Neuronal stem cell (in vitro differentiated cells): Measurements from ENCODE around the gene CHN2. TPM values are rescaled to one million over a fixed set of nuclear protein-coding genes. Genes with fewer than 3 reads are reported as not detected.
A peak's percentile ranks its signal among the peaks of the same experiment; 100 is the strongest.

Experiments used
- DNase-seq: peaks from one replicate; pipeline ENCODE4 v3.0.0-alpha.2; 2013; ENCODE audit warnings: low spot score
- H2AFZ ChIP-seq: one replicate; pipeline ENCODE4 v1.6.1; 2013; ENCODE audit warnings: mild to moderate bottlenecking, low read length, inconsistent platforms
- H2AK5ac ChIP-seq: 2 replicates; pipeline ENCODE4 v1.6.1; 2013; ENCODE audit warnings: low read depth, mild to moderate bottlenecking, inconsistent platforms, low read length, moderate library complexity, mixed read lengths
- H2BK120ac ChIP-seq: 2 replicates; pipeline ENCODE4 v1.6.1; 2013; ENCODE audit warnings: low read depth, mild to moderate bottlenecking, inconsistent platforms, low read length, moderate library complexity, mixed read lengths
- H2BK12ac ChIP-seq: one replicate; pipeline ENCODE4 v1.6.1; 2013; ENCODE audit warnings: low read length, inconsistent platforms
- H2BK15ac ChIP-seq: 2 replicates; pipeline ENCODE4 v1.6.1; 2013; ENCODE audit warnings: mild to moderate bottlenecking, low read length, inconsistent platforms, mixed read lengths
- H2BK5ac ChIP-seq: one replicate; pipeline ENCODE4 v1.6.1; 2013; ENCODE audit warnings: inconsistent platforms, mild to moderate bottlenecking, low read length, moderate library complexity
- H3K14ac ChIP-seq: one replicate; pipeline ENCODE4 v1.6.1; 2013; ENCODE audit warnings: low read length, inconsistent platforms
- H3K18ac ChIP-seq: 2 replicates; pipeline ENCODE4 v1.6.1; 2013; ENCODE audit warnings: low read length, inconsistent platforms
- H3K23ac ChIP-seq: 2 replicates; pipeline ENCODE4 v1.6.1; 2013; ENCODE audit warnings: low read depth, mild to moderate bottlenecking, mixed read lengths, low read length, inconsistent platforms; ENCODE audit not compliant: poor library complexity
- H3K27ac ChIP-seq: replicated peaks from 3 replicates; pipeline ENCODE4 v1.5.1; 2013; ENCODE audit warnings: low read length, inconsistent platforms
- H3K27me3 ChIP-seq, 3 experiments: 2 replicates each; pipeline ENCODE4 v1.6.1; 2013; ENCODE audit warnings: low read length in 3 of 3, mild to moderate bottlenecking in 2 of 3, inconsistent platforms in 1 of 3, low read depth in 1 of 3, mixed read lengths in 1 of 3, moderate library complexity in 1 of 3; ENCODE audit not compliant: control insufficient read depth in 3 of 3, insufficient read depth in 3 of 3
- H3K36me3 ChIP-seq, 2 donors: replicated peaks in 1 of 2; 2 replicates each; pipeline ENCODE4 v1.6.1; 2013; ENCODE audit warnings: low read length in 2 of 2; ENCODE audit not compliant: control insufficient read depth in 2 of 2, insufficient read depth in 2 of 2
- H3K4ac ChIP-seq: 2 replicates; pipeline ENCODE4 v1.6.1; 2013; ENCODE audit warnings: inconsistent platforms, mild to moderate bottlenecking, low read length, moderate library complexity
- H3K4me1 ChIP-seq, 2 donors: 1 replicate in 1 of 2; 2 replicates in 1 of 2; pipeline ENCODE4 v1.6.1; 2013; ENCODE audit warnings: low read length in 2 of 2, low read depth in 1 of 2; ENCODE audit not compliant: control insufficient read depth in 2 of 2, insufficient read depth in 1 of 2
- H3K4me2 ChIP-seq: one replicate; pipeline ENCODE4 v1.6.1; 2013; ENCODE audit warnings: mild to moderate bottlenecking, low read length, inconsistent platforms; ENCODE audit not compliant: insufficient read depth, poor library complexity, severe bottlenecking
- H3K4me3 ChIP-seq, 2 donors: 2 replicates each; pipeline ENCODE4 v1.5.1; 2013; ENCODE audit warnings: low read length in 2 of 2, mild to moderate bottlenecking in 2 of 2, inconsistent platforms in 1 of 2, moderate library complexity in 1 of 2
- H3K79me1 ChIP-seq: one replicate; pipeline ENCODE4 v1.6.1; 2013; ENCODE audit warnings: low read depth, mild to moderate bottlenecking, inconsistent platforms, low read length, moderate library complexity
- H3K9ac ChIP-seq: one replicate; pipeline ENCODE4 v1.6.1; 2013; ENCODE audit warnings: mild to moderate bottlenecking, low read depth, low read length, inconsistent platforms; ENCODE audit not compliant: poor library complexity
- H3K9me3 ChIP-seq, 2 donors: replicated peaks in 1 of 2; 2 replicates each; pipeline versions ENCODE3 to v1.6.1; 2013; ENCODE audit warnings: low read length in 2 of 2, mild to moderate bottlenecking in 2 of 2, inconsistent platforms in 1 of 2, low read depth in 1 of 2, mixed read lengths in 1 of 2, moderate library complexity in 1 of 2; ENCODE audit not compliant: control insufficient read depth in 2 of 2, insufficient read depth in 1 of 2
- H4K8ac ChIP-seq: one replicate; pipeline ENCODE4 v1.6.1; 2013; ENCODE audit warnings: low read depth, mild to moderate bottlenecking, inconsistent platforms, low read length, moderate library complexity
- H4K91ac ChIP-seq: one replicate; pipeline ENCODE4 v1.6.1; 2013; ENCODE audit warnings: low read length, low read depth, mild to moderate bottlenecking, inconsistent platforms; ENCODE audit not compliant: poor library complexity
- WGBS, 2 donors: extraction: QIAGEN DNeasy Blood & Tissue Kit; methylation state at CpG; one replicate each; pipeline ENCODE4 v1.1.7; 2013; ENCODE audit warnings: missing lambda C conversion rate in 2 of 2, mixed read lengths in 1 of 2; ENCODE audit not compliant: insufficient read length in 2 of 2, insufficient replicate concordance in 1 of 2; ENCODE audit errors: extremely low coverage in 2 of 2; 5-methylcytosine and 5-hydroxymethylcytosine counted together
- polyA plus RNA-seq, 2 experiments: library from polyadenylated mRNA; stranded (reverse); fragments of 200-250 nt; gene quantifications; one replicate each; pipeline ENCODE4 v1.2.3, GENCODE V29; 2013

Gene CHN2
- polyA plus RNA-seq (2013, experiment 1 of 2), result 4.2 TPM
- 4.8 TPM for polyA plus RNA-seq (2013, experiment 2 of 2)

DNA sequence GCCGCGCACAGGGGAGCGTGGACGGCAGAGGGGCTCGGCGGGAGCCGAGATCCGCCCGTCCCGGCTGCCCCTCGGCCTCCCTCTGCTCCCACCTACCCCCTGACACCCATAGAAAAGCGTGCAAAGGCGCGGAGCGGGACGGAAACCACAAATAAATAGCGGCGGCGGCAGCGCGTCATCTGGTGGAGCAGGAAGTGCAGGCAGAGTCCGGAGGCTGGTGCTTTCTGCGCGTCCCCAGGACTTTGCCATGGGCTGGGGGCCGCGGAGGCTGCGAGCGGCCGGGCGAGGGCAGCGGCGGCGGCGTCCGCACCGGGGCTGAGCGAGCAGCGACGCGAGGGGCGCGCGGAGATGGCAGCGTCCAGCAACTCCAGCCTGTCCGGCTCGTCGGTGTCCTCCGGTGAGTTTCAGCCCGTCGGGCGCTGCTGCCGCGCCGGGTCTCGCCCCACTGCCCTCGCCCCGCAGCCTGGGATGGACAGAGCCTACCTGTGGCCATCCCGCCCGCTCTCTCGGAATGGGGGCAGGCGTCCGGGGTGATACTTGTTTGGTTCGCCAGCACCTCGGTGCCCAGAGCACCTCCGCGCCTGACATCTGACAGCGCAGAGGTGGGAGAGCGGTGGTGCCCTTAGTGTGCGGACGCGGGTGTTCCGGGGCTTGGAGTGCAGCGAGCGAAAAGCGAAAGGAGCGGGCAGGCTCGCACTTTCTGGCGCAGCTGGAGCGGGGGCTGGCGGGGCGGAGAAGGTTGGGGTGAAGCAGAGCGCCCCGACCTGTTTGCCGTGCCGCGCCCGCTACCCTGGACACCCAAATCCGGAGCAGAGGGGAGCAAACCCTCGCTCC lies at the start of gene CHN2:
CHN2 (plus strand) TSS at position 182 of the 834 bp plus-strand sequence.
- no peak within 1 kb of the TSS for H3K27ac ChIP-seq
- H3K4me3 ChIP-seq, result peak within 1 kb of the TSS; percentile 53 to 84
- H2AK5ac ChIP-seq, result no peak within 1 kb of the TSS
- H3K18ac ChIP-seq, result peak within 1 kb of the TSS; percentile 91
- H3K4me2 ChIP-seq, result peak within 1 kb of the TSS; percentile 99
- WGBS, 2 donors, result no CpG with 5 or more reads among the region's 89 CpGs
- H3K4ac ChIP-seq, result no peak within 1 kb of the TSS
- H4K91ac ChIP-seq, result no peak within 1 kb of the TSS
- peak within 1 kb of the TSS; percentile 31 for H3K14ac ChIP-seq
- H3K9me3 ChIP-seq, result no peaks in the 10 kb centered on the region
- DNase-seq, result peak; percentile 62
- peak within 1 kb of the TSS; percentile 27 for H2BK15ac ChIP-seq
- H3K4me1 ChIP-seq, result peaks cover 0 to 6% of the 10 kb centered on the region in 2 donors
- no peak within 1 kb of the TSS for H2BK12ac ChIP-seq
- H3K9ac ChIP-seq, result peak within 1 kb of the TSS; percentile 93
- H4K8ac ChIP-seq, result no peak within 1 kb of the TSS
- peak within 1 kb of the TSS; percentile 58 for H3K23ac ChIP-seq
- peak within 1 kb of the TSS; percentile 98 for H2AFZ ChIP-seq
- peak within 1 kb of the TSS; percentile 40 for H2BK120ac ChIP-seq
- no peak within 1 kb of the TSS for H2BK5ac ChIP-seq
- H3K36me3 ChIP-seq, result no peaks in the 10 kb centered on the region
- H3K27me3 ChIP-seq, result peaks cover 0 to 82% (median 27%) of the 10 kb centered on the region in 3 experiments
- no peaks in the 10 kb centered on the region for H3K79me1 ChIP-seq

DNA sequence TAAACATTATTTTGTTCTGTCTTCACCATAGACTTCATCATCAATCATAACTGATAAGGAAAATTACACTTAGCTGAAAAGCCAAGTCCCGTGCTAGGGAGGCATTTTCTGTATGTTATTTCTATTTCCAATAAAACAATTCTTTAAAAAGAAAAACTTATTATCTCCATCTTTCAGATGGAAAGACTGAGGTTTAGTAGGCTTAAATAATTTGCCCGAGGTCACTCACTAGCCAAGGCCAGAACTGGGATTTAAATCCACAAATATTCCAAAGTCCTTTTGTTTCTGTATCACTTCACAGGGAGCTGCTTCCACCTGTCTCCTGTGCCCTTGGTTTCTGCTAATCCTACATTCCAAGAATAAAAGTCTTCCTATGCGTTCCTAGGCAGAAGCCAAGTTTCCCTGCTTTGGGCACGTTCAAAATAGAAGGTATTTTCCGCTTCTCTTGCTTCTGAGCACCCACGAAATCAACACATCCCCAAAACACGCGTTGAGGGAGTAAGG lies 49.0 kb upstream of the CHN2 start:
- peaks cover 5 to 10% of the 10 kb centered on the region in 2 donors for H3K4me1 ChIP-seq
- H3K27ac ChIP-seq, result no peak overlapping the region
- H2BK15ac ChIP-seq, result peak overlapping the region; percentile 90
- H3K79me1 ChIP-seq, result no peaks in the 10 kb centered on the region
- DNase-seq, result no peak
- H3K4me3 ChIP-seq, result peak overlapping the region; percentile 53 to 90
- H3K9me3 ChIP-seq, result no peaks in the 10 kb centered on the region
- H3K23ac ChIP-seq, result peak overlapping the region; percentile 75
- H4K8ac ChIP-seq, result no peak overlapping the region
- peak overlapping the region; percentile 86 for H3K4me2 ChIP-seq
- no CpG with 5 or more reads among the region's 8 CpGs for WGBS, 2 donors
- H3K14ac ChIP-seq, result peak overlapping the region; percentile 90
- peak overlapping the region; percentile 93 for H2AFZ ChIP-seq
- H4K91ac ChIP-seq, result no peak overlapping the region
- H3K9ac ChIP-seq, result peak overlapping the region; percentile 94
- peak overlapping the region; percentile 97 for H3K18ac ChIP-seq
- H3K4ac ChIP-seq, result no peak overlapping the region
- H2BK12ac ChIP-seq, result no peak overlapping the region
- peaks cover 0 to 38% (median 2%) of the 10 kb centered on the region in 3 experiments for H3K27me3 ChIP-seq
- H2AK5ac ChIP-seq, result no peak overlapping the region
- H2BK5ac ChIP-seq, result peak overlapping the region; percentile 80
- H3K36me3 ChIP-seq, result no peaks in the 10 kb centered on the region
- peak overlapping the region; percentile 85 for H2BK120ac ChIP-seq

DNA sequence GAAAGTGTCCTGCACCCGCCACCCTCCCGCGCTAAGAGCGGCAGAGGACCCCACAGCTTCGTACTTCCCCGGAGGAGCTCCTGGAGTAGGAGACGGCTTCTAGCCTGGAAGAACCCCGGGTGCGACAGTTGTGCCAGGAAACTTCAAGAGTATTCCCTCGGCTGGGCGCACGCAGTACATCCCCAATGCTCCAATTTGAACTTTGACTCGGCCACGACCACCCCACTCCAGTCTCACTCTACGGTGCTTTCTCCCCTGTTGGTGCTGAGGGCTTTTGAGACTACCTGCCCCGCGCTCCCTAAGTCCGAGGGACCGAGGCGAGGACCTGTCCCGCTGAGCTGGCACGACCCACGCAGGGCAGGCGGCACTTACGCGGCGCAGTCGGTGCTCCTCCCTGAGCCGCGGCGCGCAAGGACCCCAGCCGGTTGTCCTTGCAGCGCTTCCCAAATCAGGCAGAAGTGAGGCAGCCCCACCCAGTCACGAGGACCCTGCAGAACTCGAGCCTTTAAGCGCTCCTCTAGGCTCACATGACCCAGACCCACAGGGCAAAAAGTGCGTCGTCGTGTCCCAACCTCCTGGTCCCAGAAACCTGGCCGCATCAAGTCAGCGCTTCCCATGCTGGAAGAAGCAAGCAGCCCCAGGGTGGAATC lies 48.4 kb upstream of the CHN2 start, which contains the start of gene CPVL:
CPVL (minus strand) TSS at position 481 of the 650 bp plus-strand sequence. CDS start 25,476 bp downstream, outside the sequence.
- peaks cover 6 to 9% of the 10 kb centered on the region in 2 donors for H3K4me1 ChIP-seq
- no peak within 1 kb of the TSS for H4K8ac ChIP-seq
- peak; percentile 38 for DNase-seq
- no CpG with 5 or more reads among the region's 42 CpGs for WGBS, 2 donors
- H3K79me1 ChIP-seq, result no peaks in the 10 kb centered on the region
- H2BK12ac ChIP-seq, result no peak within 1 kb of the TSS
- H2BK15ac ChIP-seq, result peak within 1 kb of the TSS; percentile 90
- peak within 1 kb of the TSS; percentile 93 for H2AFZ ChIP-seq
- H3K9me3 ChIP-seq, result no peaks in the 10 kb centered on the region
- peak within 1 kb of the TSS; percentile 80 for H2BK5ac ChIP-seq
- H3K4ac ChIP-seq, result no peak within 1 kb of the TSS
- peak within 1 kb of the TSS; percentile 75 for H3K23ac ChIP-seq
- H3K36me3 ChIP-seq, result no peaks in the 10 kb centered on the region
- no peak within 1 kb of the TSS for H4K91ac ChIP-seq
- peak within 1 kb of the TSS; percentile 53 to 90 for H3K4me3 ChIP-seq
- no peak within 1 kb of the TSS for H3K27ac ChIP-seq
- H3K18ac ChIP-seq, result peak within 1 kb of the TSS; percentile 97
- peak within 1 kb of the TSS; percentile 94 for H3K9ac ChIP-seq
- peaks cover 0 to 38% (median 2%) of the 10 kb centered on the region in 3 experiments for H3K27me3 ChIP-seq
- H2AK5ac ChIP-seq, result peak within 1 kb of the TSS; percentile 16
- H3K14ac ChIP-seq, result peak within 1 kb of the TSS; percentile 90
- H2BK120ac ChIP-seq, result peak within 1 kb of the TSS; percentile 85
- H3K4me2 ChIP-seq, result peak within 1 kb of the TSS; percentile 86
